D341Med (cell line): ENCODE measurements around the gene PRCC.
"Not testable (repeated sequence)": the region's sequence is repeated elsewhere in the genome, so short reads cannot be mapped to it uniquely, and the experiment has no call there.

Experiments used
- DNase-seq: peaks from one replicate; pipeline ENCODE4 v3.0.0; 2012; ENCODE audit warnings: low spot score

PRCC gene

GRCh38 chr1:156765136-156765535 is 2.2 kb upstream of the PRCC start:
- DNase-seq: not testable (repeated sequence)

GRCh38 chr1:156765666-156766065 is 1.7 kb upstream of the PRCC start:
- no peak for DNase-seq

GRCh38 chr1:156766298-156767100 is 836 bp upstream of the PRCC start:
- DNase-seq: peak; percentile 60

GRCh38 chr1:156767879-156768604 is 707 bp downstream of the PRCC start:
- peak; percentile 68 for DNase-seq

- DNase-seq: no peak
Measured at GRCh38 chr1:156768610-156769295, 1.4 kb downstream of the PRCC start.

GRCh38 chr1:156772222-156772621 is 4.9 kb downstream of the PRCC start:
- no peak for DNase-seq

GRCh38 chr1:156772728-156773497 is 5.6 kb downstream of the PRCC start:
- DNase-seq: no peak

GRCh38 chr1:156773607-156774006 is 6.3 kb downstream of the PRCC start:
- DNase-seq: no peak

- no peak for DNase-seq
Measured at GRCh38 chr1:156775799-156776198, 8.5 kb downstream of the PRCC start.

GRCh38 chr1:156776942-156777341 is 9.6 kb downstream of the PRCC start:
- no peak for DNase-seq

- no peak for DNase-seq
Measured at GRCh38 chr1:156777573-156777972, 10.2 kb downstream of the PRCC start.

- DNase-seq: no peak
Measured at GRCh38 chr1:156781585-156782186, 14.4 kb downstream of the PRCC start.

GRCh38 chr1:156785458-156785857 is 18.1 kb downstream of the PRCC start:
- no peak for DNase-seq

GRCh38 chr1:156786640-156787039 is 19.3 kb downstream of the PRCC start:
- no peak for DNase-seq

GRCh38 chr1:156788136-156788535 is 20.8 kb downstream of the PRCC start:
- no peak for DNase-seq

- no peak for DNase-seq
Measured at GRCh38 chr1:156789621-156790318, 22.4 kb downstream of the PRCC start.

- no peak for DNase-seq
Measured at GRCh38 chr1:156794506-156795373, 27.4 kb downstream of the PRCC start.

- DNase-seq: no peak
Measured at GRCh38 chr1:156795374-156795733, 28.0 kb downstream of the PRCC start.

GRCh38 chr1:156795787-156796186 is 28.5 kb downstream of the PRCC start:
- DNase-seq: no peak
